HEK293 (cell line): ENCODE measurements around the gene EPM2A.

ENCODE experiments used
- CTCF ChIA-PET: fragments of 350-600 bp; formaldehyde crosslinking; extraction: SDS; loops from one replicate; lab custom pipeline; 2021; ENCODE audit warnings: antibody characterized with exemption; lab: Yijun Ruan, JAX
- POLR2A ChIA-PET: fragments of 300-600 bp; formaldehyde crosslinking; extraction: SDS; loops from one replicate; lab custom pipeline; 2020; ENCODE audit warnings: antibody characterized with exemption, inconsistent platforms; lab: Yijun Ruan, JAX
- H3K27ac ChIP-seq: fragments of 200-500 bp; sonication (Bioruptor generic); 2 replicates; pipeline ENCODE4 v1.5.1; 2014; ENCODE audit warnings: low read depth, low read length, control low read depth, inconsistent platforms; ENCODE audit errors: extremely low read depth
- H3K36me3 ChIP-seq, 2 experiments: fragments of 200-500 bp in 1 of 2; sonication (Bioruptor generic) in 1 of 2; 1 replicate in 1 of 2; 2 replicates in 1 of 2; pipeline ENCODE4 v1.5.1; 2014 to 2017; ENCODE audit warnings: inconsistent platforms in 2 of 2, low read length in 2 of 2; ENCODE audit not compliant: control insufficient read depth in 2 of 2, insufficient read depth in 1 of 2
- H3K4me1 ChIP-seq: fragments of 200-500 bp; sonication (Bioruptor generic); 2 replicates; pipeline ENCODE4 v1.5.1; 2014; ENCODE audit warnings: mild to moderate bottlenecking, low read length, inconsistent platforms; ENCODE audit not compliant: control insufficient read depth, insufficient read depth
- H3K4me3 ChIP-seq: 2 replicates; pipeline ENCODE4 v1.5.1; 2011; ENCODE audit warnings: low read depth, mild to moderate bottlenecking, control low read depth, low read length, moderate library complexity
- H3K9me3 ChIP-seq: fragments of 200-500 bp; sonication (Bioruptor generic); 2 replicates; pipeline ENCODE4 v1.5.1; 2014; ENCODE audit warnings: low read depth, low read length, inconsistent platforms; ENCODE audit not compliant: control insufficient read depth, insufficient read depth
- KLF16 ChIP-seq: fragments of 450-650 bp; formaldehyde crosslinking; IDR thresholded peaks from 2 replicates; pipeline ENCODE4 v1.5.1; 2017; ENCODE audit warnings: missing biosample characterization, missing genetic modification characterization
- KLF7 ChIP-seq: fragments of 450-650 bp; formaldehyde crosslinking; IDR thresholded peaks from 2 replicates; pipeline ENCODE4 v1.5.1; 2016; ENCODE audit warnings: missing biosample characterization, missing genetic modification characterization, borderline replicate concordance
- MZF1 ChIP-seq: fragments of 450-650 bp; formaldehyde crosslinking; IDR thresholded peaks from 2 replicates; pipeline ENCODE4 v1.5.1; 2017; ENCODE audit warnings: missing biosample characterization, missing genetic modification characterization, borderline replicate concordance
- PRDM4 ChIP-seq: fragments of 450-650 bp; formaldehyde crosslinking; IDR thresholded peaks from 2 replicates; pipeline ENCODE4 v1.5.1; 2017; ENCODE audit warnings: missing biosample characterization, missing genetic modification characterization
- PRDM6 ChIP-seq: fragments of 450-650 bp; formaldehyde crosslinking; IDR thresholded peaks from 2 replicates; pipeline ENCODE4 v1.5.1; 2017; ENCODE audit warnings: missing biosample characterization, missing genetic modification characterization
- SCRT1 ChIP-seq: fragments of 450-650 bp; formaldehyde crosslinking; IDR thresholded peaks from 2 replicates; pipeline ENCODE4 v1.5.1; 2016; ENCODE audit warnings: missing biosample characterization, missing genetic modification characterization, borderline replicate concordance
- TRIM28 ChIP-seq: IDR thresholded peaks from 2 replicates; pipeline ENCODE4 v1.6.1; 2011; ENCODE audit warnings: low read length, control low read depth, borderline replicate concordance
- ZBTB44 ChIP-seq: fragments of 450-650 bp; IDR thresholded peaks from 2 replicates; pipeline ENCODE4 v1.5.1; 2018; ENCODE audit warnings: missing biosample characterization, mild to moderate bottlenecking, missing genetic modification characterization
- ZNF211 ChIP-seq: fragments of 450-650 bp; formaldehyde crosslinking; IDR thresholded peaks from 2 replicates; pipeline ENCODE4 v1.5.1; 2016; ENCODE audit warnings: low read depth, missing biosample characterization, missing genetic modification characterization
- ZNF221 ChIP-seq: fragments of 450-650 bp; formaldehyde crosslinking; IDR thresholded peaks from 2 replicates; pipeline ENCODE4 v1.5.1; 2017; ENCODE audit warnings: missing biosample characterization, missing genetic modification characterization, borderline replicate concordance
- ZNF350 ChIP-seq: fragments of 450-650 bp; formaldehyde crosslinking; IDR thresholded peaks from 2 replicates; pipeline ENCODE4 v1.5.0; 2017; ENCODE audit warnings: missing biosample characterization, mild to moderate bottlenecking, missing genetic modification characterization
- ZNF692 ChIP-seq: fragments of 450-650 bp; formaldehyde crosslinking; IDR thresholded peaks from 2 replicates; pipeline ENCODE4 v1.5.1; 2016; ENCODE audit warnings: missing biosample characterization, missing genetic modification characterization
- TF ChIP-seq, protein P1 (sequence below): fragments of 450-650 bp; formaldehyde crosslinking; IDR thresholded peaks from 2 replicates; pipeline ENCODE4 v1.5.1; 2017; ENCODE audit warnings: missing biosample characterization, missing genetic modification characterization
- TF ChIP-seq, protein P2 (sequence below): fragments of 450-650 bp; formaldehyde crosslinking; IDR thresholded peaks from 2 replicates; pipeline ENCODE4 v1.5.1; 2016; ENCODE audit warnings: missing biosample characterization, missing genetic modification characterization, borderline replicate concordance

The EPM2A gene

DNA sequence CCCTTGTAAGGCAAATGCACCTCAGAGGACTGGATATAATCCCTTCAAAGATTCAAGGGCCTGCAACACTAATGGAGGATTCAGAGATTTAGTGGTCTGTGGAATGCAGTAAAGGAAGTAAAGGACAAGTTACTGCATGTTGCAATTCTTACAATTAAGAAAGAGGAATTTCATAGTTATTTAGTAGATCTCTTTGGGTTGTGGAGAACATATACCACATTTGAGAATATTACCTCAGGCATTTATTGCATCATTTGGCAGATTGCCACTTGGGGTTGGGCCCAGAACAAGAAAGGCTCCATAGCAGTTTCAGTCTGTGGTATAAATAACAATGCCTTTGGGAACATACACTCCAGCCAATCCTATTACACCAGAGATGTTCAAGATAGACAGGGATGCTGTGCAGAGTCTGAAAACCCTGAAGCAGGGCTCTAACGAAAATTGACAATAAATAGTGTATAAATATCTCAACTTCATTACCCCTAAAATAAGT is 20.9 kb upstream of the EPM2A start:
- CTCF ChIA-PET, result no interaction called here
- TF ChIP-seq SCRT1 (no peak), KLF16 (tag by site-specific recombination) (0 out of 2 replicates have a peak, but pooled peaks have one; percentile 24), ZNF692 (tag by site-specific recombination) (peak; percentile 67), TRIM28 (peak; percentile 45; the same call in 1 of the 2 replicates), ZNF221 (tag by site-specific recombination) (no peak), ZNF350 (tag by site-specific recombination) (peak; percentile 28; the same call in 1 of the 2 replicates), MZF1 (tag by site-specific recombination) (0 out of 2 replicates have a peak, but pooled peaks have one; percentile 23), PRDM6 (tag by site-specific recombination) (peak; percentile 48; the same call in 1 of the 2 replicates), ZBTB44 (peak; percentile 39; the same call in 1 of the 2 replicates), ZNF211 (tag by site-specific recombination) (peak; percentile 65; the same call in 1 of the 2 replicates), KLF7 (no peak)
- TF ChIP-seq, protein P1, sequence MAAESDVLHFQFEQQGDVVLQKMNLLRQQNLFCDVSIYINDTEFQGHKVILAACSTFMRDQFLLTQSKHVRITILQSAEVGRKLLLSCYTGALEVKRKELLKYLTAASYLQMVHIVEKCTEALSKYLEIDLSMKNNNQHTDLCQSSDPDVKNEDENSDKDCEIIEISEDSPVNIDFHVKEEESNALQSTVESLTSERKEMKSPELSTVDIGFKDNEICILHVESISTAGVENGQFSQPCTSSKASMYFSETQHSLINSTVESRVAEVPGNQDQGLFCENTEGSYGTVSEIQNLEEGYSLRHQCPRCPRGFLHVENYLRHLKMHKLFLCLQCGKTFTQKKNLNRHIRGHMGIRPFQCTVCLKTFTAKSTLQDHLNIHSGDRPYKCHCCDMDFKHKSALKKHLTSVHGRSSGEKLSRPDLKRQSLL (tag by site-specific recombination), result 0 out of 2 replicates have a peak, but pooled peaks have one; percentile 44
- Histone ChIP-seq H3K4me3 (no peak overlapping the region), H3K4me1 (no peaks in the 10 kb centered on the region), H3K27ac (no peak overlapping the region), H3K36me3 (no peaks in the 10 kb centered on the region), H3K9me3 (no peaks in the 10 kb centered on the region)
- POLR2A ChIA-PET, result interaction anchor here (0.5 to 1.0 kb wide), 3 partner anchors 21 to 970 kb away, joined by 3 read pairs; partner anchors contain the start of gene EPM2A

GRCh38 chr6:145755682-145756081 is 20.4 kb upstream of the EPM2A start:
- Histone ChIP-seq H3K4me3 (no peak overlapping the region), H3K36me3 (no peaks in the 10 kb centered on the region), H3K9me3 (no peaks in the 10 kb centered on the region), H3K4me1 (no peaks in the 10 kb centered on the region), H3K27ac (no peak overlapping the region)
- CTCF ChIA-PET, result no interaction called here
- POLR2A ChIA-PET, result interaction anchor here (0.5 kb wide), 1 partner anchor 971 kb away, joined by 3 read pairs; no protein-coding TSS in a partner anchor
- TF ChIP-seq PRDM4, result peak; percentile 58; the same call in 1 of the 2 replicates
- TF ChIP-seq, protein P2, sequence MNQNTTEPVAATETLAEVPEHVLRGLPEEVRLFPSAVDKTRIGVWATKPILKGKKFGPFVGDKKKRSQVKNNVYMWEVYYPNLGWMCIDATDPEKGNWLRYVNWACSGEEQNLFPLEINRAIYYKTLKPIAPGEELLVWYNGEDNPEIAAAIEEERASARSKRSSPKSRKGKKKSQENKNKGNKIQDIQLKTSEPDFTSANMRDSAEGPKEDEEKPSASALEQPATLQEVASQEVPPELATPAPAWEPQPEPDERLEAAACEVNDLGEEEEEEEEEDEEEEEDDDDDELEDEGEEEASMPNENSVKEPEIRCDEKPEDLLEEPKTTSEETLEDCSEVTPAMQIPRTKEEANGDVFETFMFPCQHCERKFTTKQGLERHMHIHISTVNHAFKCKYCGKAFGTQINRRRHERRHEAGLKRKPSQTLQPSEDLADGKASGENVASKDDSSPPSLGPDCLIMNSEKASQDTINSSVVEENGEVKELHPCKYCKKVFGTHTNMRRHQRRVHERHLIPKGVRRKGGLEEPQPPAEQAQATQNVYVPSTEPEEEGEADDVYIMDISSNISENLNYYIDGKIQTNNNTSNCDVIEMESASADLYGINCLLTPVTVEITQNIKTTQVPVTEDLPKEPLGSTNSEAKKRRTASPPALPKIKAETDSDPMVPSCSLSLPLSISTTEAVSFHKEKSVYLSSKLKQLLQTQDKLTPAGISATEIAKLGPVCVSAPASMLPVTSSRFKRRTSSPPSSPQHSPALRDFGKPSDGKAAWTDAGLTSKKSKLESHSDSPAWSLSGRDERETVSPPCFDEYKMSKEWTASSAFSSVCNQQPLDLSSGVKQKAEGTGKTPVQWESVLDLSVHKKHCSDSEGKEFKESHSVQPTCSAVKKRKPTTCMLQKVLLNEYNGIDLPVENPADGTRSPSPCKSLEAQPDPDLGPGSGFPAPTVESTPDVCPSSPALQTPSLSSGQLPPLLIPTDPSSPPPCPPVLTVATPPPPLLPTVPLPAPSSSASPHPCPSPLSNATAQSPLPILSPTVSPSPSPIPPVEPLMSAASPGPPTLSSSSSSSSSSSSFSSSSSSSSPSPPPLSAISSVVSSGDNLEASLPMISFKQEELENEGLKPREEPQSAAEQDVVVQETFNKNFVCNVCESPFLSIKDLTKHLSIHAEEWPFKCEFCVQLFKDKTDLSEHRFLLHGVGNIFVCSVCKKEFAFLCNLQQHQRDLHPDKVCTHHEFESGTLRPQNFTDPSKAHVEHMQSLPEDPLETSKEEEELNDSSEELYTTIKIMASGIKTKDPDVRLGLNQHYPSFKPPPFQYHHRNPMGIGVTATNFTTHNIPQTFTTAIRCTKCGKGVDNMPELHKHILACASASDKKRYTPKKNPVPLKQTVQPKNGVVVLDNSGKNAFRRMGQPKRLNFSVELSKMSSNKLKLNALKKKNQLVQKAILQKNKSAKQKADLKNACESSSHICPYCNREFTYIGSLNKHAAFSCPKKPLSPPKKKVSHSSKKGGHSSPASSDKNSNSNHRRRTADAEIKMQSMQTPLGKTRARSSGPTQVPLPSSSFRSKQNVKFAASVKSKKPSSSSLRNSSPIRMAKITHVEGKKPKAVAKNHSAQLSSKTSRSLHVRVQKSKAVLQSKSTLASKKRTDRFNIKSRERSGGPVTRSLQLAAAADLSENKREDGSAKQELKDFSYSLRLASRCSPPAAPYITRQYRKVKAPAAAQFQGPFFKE (tag by site-specific recombination), result no peak
- TF ChIP-seq, all 188 proteins: peak for 1
